Panc1 (cell line): Measurements from ENCODE around the gene CFAP45.

Experiments
- POLR2AphosphoS5 ChIP-seq: IDR thresholded peaks from 2 replicates; pipeline ENCODE4 v1.6.1; 2012; ENCODE audit warnings: mild to moderate bottlenecking, low read depth, low read length, moderate library complexity
- TF ChIP-seq, protein P1 (sequence below): fragments of 450-650 bp; IDR thresholded peaks from 2 replicates; pipeline ENCODE4 v1.5.1; 2017; ENCODE audit warnings: mild to moderate bottlenecking

DNA sequence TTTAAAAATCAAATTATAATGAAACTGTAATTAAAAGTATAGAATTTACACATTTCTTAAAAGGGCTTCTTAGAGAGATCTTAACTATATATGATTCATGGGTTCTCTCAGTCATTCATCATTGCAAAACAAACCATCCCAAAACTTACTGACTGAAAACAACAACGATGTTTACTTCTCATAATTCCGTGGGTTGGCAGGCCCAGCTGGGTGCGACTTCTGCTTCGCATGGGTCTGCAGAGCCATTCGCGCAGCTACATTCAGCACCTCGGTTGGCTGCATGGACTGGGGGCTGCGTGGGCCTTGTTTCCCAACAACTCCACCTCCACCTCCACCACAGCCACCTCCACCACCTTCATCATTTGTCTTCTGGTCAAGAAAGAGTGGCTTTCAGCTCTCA is 69.2 kb downstream of the CFAP45 start:
- TF ChIP-seq, protein P1, sequence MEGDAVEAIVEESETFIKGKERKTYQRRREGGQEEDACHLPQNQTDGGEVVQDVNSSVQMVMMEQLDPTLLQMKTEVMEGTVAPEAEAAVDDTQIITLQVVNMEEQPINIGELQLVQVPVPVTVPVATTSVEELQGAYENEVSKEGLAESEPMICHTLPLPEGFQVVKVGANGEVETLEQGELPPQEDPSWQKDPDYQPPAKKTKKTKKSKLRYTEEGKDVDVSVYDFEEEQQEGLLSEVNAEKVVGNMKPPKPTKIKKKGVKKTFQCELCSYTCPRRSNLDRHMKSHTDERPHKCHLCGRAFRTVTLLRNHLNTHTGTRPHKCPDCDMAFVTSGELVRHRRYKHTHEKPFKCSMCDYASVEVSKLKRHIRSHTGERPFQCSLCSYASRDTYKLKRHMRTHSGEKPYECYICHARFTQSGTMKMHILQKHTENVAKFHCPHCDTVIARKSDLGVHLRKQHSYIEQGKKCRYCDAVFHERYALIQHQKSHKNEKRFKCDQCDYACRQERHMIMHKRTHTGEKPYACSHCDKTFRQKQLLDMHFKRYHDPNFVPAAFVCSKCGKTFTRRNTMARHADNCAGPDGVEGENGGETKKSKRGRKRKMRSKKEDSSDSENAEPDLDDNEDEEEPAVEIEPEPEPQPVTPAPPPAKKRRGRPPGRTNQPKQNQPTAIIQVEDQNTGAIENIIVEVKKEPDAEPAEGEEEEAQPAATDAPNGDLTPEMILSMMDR, result no peak
- no peak for TF ChIP-seq POLR2AphosphoS5
